GM19099 (cell line): ENCODE results near the gene TAOK2.
A peak's percentile ranks its signal among the peaks of the same experiment; 100 is the strongest.

Experiments used
- POLR2A ChIP-seq: IDR thresholded peaks from 3 replicates; pipeline ENCODE4 v1.6.1; 2011; ENCODE audit warnings: low read depth; ENCODE audit not compliant: insufficient read length; ENCODE audit errors: extremely low read depth

TAOK2 gene

DNA sequence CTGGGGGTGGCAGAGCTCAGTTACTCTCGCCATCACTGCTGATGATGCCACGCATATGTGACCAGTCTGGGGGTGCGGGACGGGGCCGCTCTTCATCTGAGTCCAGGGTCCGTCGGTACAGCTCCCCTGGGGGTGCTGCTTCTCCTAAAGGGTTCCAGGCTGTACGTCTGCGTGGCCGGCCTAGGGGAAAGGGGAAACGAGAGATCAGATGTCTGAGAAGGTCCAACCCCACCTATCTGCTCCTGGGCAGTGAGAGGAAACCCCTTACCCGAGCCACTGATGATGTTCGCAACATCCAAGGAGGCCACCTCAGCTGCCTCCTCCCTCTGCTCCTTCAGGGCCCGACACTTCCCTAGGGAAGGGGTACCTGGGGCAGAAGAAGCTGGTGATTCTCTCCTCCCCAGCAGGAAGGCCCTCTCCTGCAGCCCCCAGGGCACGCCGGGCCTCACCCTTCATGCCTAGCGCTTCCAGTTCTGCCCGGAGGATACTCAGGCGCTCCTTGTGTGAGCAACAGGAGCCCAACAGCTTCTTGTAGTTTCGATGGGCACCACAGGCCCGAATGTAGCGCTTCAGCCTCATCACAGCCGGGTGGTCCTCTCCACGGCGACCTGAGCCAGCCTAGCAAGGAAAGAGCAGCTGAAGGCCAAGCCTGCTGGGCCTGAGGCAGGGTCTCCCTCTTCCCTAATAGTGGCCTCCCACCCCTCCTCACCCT is 19.7 kb downstream of the TAOK2 start:
- TF ChIP-seq POLR2A, result no peak

- no peak for TF ChIP-seq POLR2A
Measured at GRCh38 chr16:29993903-29994599, 20.4 kb downstream of the TAOK2 start.

DNA sequence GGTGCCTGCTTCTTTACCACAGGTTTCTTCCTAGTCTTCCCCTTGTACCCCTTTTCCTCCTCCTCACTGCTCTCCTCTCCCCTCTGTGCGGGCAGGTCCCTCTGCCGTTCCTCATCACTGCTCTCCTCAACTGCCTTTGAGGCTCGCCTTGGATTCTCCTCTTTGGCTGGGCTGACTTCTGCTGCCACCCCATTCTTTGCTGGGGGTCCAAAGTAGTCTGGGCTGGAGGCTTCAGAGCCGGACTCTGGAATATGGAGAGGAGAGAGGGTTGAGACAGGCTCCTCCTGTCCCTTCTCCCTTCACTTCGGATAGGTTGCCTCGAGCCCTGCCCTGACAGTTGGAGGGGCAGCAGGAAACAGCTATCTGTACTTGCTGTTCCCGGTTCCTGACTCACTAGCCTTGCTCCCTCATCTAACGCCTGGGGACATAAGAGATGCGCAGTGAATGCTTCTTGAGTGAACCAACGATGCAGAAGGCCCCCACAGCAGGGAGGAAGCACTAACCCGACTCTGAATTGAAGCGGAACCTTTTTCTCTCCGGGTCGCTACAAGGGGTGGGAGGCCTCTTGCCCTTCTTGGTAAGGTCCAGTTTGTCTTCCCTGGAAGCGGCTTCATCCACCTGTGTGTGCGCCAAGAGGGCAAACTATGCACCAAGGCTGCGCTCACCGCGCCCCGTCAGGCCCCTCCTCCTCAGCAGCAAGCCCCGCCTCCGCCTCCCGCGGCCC is 21.1 kb downstream of the TAOK2 start:
- no peak for TF ChIP-seq POLR2A

- TF ChIP-seq POLR2A, result peak; percentile 62
Measured at GRCh38 chr16:29995324-29995910, 21.7 kb downstream of the TAOK2 start, which contains the start of gene HIRIP3. HIRIP3 (minus strand) TSS chr16:29995617; CDS start chr16:29995605, 12 bp downstream.

DNA sequence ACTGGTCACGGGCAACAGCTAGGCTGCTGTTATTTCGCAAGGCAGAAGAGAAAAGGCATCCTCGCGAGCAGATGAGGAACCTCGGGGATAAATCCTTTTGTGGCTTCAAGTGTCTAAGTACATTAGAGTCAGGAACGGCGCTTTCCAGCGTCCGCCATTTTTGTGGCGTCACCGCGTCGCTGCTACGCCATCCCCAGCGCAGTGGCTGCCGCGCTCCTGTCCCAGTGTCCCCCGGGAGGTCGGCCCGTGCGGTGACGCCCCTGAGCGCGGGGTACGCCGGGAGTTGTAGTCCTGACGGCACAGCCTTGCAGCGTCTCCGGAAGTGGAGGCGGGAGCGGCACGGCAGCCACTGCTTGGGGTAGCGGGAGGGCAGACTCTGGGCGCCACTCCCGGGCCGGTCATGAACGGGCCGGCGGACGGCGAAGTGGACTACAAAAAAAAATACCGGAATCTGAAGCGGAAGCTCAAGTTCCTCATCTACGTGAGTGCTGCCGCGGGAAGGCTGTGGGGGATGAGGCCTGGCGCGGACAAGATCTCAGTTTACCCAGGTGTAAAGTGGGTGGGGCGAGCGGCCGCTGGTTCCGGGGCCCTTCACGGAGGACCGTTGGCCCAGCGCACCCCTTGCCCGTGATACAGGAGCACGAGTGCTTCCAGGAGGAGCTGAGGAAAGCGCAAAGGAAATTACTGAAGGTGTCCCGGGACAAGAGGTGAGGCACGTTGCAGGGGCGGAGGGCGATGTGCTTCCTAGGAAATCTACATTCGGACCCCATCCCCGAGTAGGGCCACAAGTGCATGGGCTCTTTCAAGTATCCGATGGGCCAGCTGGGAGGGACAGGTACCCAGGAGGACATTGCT is 22.5 kb downstream of the TAOK2 start, which contains the start of gene INO80E:
Gene INO80E (plus strand): TSS at position 331 of the 855 bp plus-strand sequence. CDS start 70 bp downstream, at position 401.
- peak; percentile 74 for TF ChIP-seq POLR2A

DNA sequence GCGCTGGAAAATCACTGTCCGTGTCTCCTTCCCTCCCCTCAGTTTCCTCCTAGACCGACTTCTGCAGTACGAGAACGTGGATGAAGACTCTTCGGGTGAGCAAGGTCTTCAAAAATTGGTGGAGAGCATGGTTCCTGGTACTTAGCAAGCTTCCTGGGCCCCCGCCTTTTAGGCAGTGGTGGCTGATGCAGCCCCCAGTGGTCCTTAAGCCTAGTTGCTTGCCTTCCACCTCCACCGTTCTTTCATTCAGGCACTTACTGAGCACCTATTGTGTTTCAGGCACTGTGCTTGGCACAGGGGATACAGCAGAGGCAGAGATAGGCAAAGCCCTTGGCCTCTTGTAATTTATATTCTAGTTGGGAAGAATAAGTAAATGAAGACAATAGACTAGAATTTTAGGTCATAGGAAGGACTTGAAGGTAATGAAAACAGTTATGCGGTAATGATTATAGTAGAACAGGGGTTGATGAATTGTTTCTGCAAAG is 23.1 kb downstream of the TAOK2 start:
- TF ChIP-seq POLR2A, result no peak

DNA sequence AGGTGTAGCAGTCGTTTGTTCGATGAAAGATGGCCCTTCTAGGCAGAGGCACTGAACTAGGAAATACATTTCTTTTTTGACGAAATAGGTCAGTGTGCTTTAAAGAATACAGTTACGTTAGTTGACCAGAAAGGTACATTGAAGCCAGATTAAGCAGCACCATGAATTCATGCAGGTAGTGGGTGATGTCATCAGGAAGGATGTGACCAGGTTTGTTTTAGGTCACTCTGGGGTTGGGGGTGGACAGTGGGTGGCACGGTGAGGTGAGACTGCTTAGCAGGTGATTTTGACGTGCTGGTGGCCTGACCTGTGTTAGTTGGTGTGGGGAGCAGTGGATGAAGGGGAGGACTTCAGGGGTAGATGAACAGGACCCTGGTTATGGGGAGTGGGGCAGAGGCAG is 25.9 kb downstream of the TAOK2 start:
- no peak for TF ChIP-seq POLR2A

GRCh38 chr16:30000735-30001631 is 27.3 kb downstream of the TAOK2 start:
- TF ChIP-seq POLR2A, result no peak

GRCh38 chr16:30002614-30003346 is 29.1 kb downstream of the TAOK2 start:
- no peak for TF ChIP-seq POLR2A

- no peak for TF ChIP-seq POLR2A
Measured at GRCh38 chr16:30003670-30004423, 30.2 kb downstream of the TAOK2 start.

GRCh38 chr16:30004424-30004776 is 30.7 kb downstream of the TAOK2 start:
- no peak for TF ChIP-seq POLR2A

- TF ChIP-seq POLR2A, result no peak
Measured at GRCh38 chr16:30004811-30005242, 31.2 kb downstream of the TAOK2 start.
